Osteoblast (primary cell): ENCODE results near the gene IL3. TPM values are rescaled to one million over a fixed set of nuclear protein-coding genes. Genes with fewer than 3 reads are reported as not detected.

Experiments
- DNase-seq: peaks from one replicate; pipeline ENCODE4 v3.0.0; 2011; ENCODE audit warnings: low spot score, mixed read lengths; ENCODE audit not compliant: insufficient read length; ENCODE audit errors: missing footprints
- H2AFZ ChIP-seq: 2 replicates; pipeline ENCODE4 v1.6.0; 2011; ENCODE audit warnings: mild to moderate bottlenecking, low read length
- H3K27ac ChIP-seq: 2 replicates; pipeline ENCODE4 v1.5.1; 2011; ENCODE audit warnings: mild to moderate bottlenecking, low read depth, low read length, moderate library complexity
- H3K27me3 ChIP-seq: 2 replicates; pipeline ENCODE4 v1.6.0; 2012; ENCODE audit warnings: mild to moderate bottlenecking, control low read depth, inconsistent platforms, low read length, moderate library complexity; ENCODE audit not compliant: insufficient read depth
- H3K36me3 ChIP-seq: 2 replicates; pipeline ENCODE4 v1.5.1; 2011; ENCODE audit warnings: mild to moderate bottlenecking, low read length, control low read depth, moderate library complexity; ENCODE audit not compliant: insufficient read depth
- H3K4me1 ChIP-seq: 2 replicates; pipeline ENCODE4 v1.5.1; 2011; ENCODE audit warnings: mild to moderate bottlenecking, low read length, control low read depth, moderate library complexity; ENCODE audit not compliant: insufficient read depth
- H3K4me2 ChIP-seq: 2 replicates; pipeline ENCODE4 v1.6.0; 2011; ENCODE audit warnings: mild to moderate bottlenecking, low read length; ENCODE audit not compliant: insufficient read depth
- H3K4me3 ChIP-seq: fragments of 200-600 bp; sonication (generic); 3 replicates; pipeline ENCODE4 v1.5.1; 2012; ENCODE audit warnings: mild to moderate bottlenecking, low read length, inconsistent platforms; ENCODE audit not compliant: insufficient read depth
- H3K79me2 ChIP-seq: 2 replicates; pipeline ENCODE4 v1.6.0; 2012; ENCODE audit warnings: mild to moderate bottlenecking, low read length, control low read depth, inconsistent platforms; ENCODE audit not compliant: insufficient read depth
- H3K9me3 ChIP-seq: 2 replicates; pipeline ENCODE4 v1.5.1; 2011; ENCODE audit warnings: low read depth, low read length, control low read depth
- H4K20me1 ChIP-seq: 2 replicates; pipeline ENCODE4 v1.6.0; 2012; ENCODE audit warnings: mild to moderate bottlenecking, low read length, control low read depth; ENCODE audit not compliant: insufficient read depth
- total RNA-seq: library from RNA; depleted of rRNA; stranded (reverse); fragments of >200 nt; gene quantifications from 2 replicates; pipeline ENCODE4 v1.2.3, GENCODE V29; 2012
- TF ChIP-seq, protein P1 (sequence below): IDR thresholded peaks from 2 replicates; pipeline ENCODE4 v1.5.1; 2011; ENCODE audit warnings: mild to moderate bottlenecking, low read depth, low read length, moderate library complexity; ENCODE audit errors: extremely low read depth

IL3 gene
- total RNA-seq, 1 donor: not detected

DNA sequence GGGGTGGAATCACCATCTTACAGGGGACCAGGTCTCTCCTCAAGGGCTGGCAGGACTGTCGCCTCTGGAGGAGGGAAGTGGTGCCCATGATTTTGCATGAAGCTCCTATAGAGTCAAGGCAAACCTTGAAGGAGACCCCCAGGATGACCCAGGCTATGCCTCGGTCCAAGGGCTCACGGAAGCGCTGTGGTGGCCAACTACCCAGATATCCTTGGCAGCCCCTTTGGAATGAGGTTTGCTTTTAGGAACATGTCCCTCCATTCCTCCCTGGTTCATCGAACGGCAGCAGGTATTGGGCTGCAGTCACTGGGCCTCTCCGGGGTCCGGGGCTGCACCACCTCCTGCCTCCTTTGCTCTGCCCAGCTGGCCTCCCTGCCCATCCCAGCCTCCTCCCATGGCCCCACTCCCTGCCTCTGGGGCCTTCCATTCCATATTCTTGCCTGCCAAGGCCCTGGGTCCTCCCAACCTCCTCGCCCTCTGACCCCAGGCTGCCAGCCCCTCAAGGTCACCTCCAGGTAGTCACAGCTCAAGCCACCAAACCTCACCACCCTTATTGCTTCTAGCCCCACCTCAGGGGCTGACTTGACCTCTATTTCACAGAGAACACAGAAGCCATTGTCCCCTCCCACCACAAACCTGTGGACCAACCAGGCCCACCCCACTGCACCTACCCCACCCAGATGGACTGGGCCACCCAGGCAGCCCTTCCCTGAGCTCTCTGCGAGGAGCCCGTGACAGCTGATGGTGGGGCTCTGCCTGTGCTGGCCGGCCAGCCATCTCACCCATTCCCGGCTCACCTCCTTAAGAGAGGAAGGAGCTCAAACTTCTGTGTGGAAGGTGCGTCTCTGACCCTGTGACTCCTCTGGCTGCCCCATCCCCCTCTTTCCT lies 3.6 kb upstream of the IL3 start:
- no peaks in the 10 kb centered on the region for H3K79me2 ChIP-seq
- H3K36me3 ChIP-seq: no peaks in the 10 kb centered on the region
- no peaks in the 10 kb centered on the region for H3K9me3 ChIP-seq
- H3K4me3 ChIP-seq: no peak overlapping the region
- no peaks in the 10 kb centered on the region for H3K4me1 ChIP-seq
- no peak overlapping the region for H3K27ac ChIP-seq
- no peak overlapping the region for H2AFZ ChIP-seq
- no peak overlapping the region for H3K4me2 ChIP-seq
- H3K27me3 ChIP-seq: peaks cover 9% of the 10 kb centered on the region
- TF ChIP-seq, protein P1, sequence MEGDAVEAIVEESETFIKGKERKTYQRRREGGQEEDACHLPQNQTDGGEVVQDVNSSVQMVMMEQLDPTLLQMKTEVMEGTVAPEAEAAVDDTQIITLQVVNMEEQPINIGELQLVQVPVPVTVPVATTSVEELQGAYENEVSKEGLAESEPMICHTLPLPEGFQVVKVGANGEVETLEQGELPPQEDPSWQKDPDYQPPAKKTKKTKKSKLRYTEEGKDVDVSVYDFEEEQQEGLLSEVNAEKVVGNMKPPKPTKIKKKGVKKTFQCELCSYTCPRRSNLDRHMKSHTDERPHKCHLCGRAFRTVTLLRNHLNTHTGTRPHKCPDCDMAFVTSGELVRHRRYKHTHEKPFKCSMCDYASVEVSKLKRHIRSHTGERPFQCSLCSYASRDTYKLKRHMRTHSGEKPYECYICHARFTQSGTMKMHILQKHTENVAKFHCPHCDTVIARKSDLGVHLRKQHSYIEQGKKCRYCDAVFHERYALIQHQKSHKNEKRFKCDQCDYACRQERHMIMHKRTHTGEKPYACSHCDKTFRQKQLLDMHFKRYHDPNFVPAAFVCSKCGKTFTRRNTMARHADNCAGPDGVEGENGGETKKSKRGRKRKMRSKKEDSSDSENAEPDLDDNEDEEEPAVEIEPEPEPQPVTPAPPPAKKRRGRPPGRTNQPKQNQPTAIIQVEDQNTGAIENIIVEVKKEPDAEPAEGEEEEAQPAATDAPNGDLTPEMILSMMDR: no peak
- no peaks in the 10 kb centered on the region for H4K20me1 ChIP-seq
- peak; percentile 67 for DNase-seq

DNA sequence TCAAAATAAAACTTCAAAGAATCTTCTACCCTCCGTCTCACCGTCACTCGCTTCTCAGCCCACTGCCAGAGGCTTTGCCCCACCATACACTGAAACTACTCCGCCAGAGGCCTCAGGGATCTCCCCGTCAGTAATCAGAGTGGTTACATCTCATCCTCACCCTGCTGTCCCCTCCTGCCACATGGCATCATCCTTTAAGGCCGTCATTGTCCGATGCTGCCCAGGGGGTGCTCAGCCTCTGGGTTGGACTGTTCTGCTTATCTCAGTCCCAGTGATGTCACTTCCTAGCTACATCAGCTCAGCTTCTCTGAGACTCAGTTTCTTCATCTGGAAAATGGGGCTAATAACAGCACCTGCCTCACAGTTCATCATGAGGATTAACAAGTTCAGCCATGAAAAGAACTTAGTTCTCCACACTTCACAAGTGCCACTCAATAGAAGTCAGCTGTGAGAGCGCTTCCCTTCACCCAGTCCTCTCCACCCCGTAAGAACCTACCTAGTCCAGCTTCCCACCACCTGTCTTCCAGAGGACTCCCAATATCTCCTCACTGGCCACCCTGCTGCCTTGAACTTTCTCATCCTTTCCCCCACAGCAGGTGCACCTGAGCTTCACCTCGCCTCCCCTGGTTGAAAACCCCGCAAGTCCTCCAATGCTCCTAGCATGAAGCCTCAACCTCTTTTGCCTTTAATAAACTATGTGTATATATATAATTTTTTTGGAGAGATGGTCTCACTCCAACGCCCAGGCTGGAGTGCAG lies 2.8 kb upstream of the IL3 start:
- H2AFZ ChIP-seq: no peak overlapping the region
- H3K27me3 ChIP-seq: peaks cover 9% of the 10 kb centered on the region
- H3K4me2 ChIP-seq: no peak overlapping the region
- H3K27ac ChIP-seq: no peak overlapping the region
- H3K9me3 ChIP-seq: no peaks in the 10 kb centered on the region
- no peaks in the 10 kb centered on the region for H3K79me2 ChIP-seq
- TF ChIP-seq, protein P1: no peak
- H3K4me3 ChIP-seq: no peak overlapping the region
- no peaks in the 10 kb centered on the region for H4K20me1 ChIP-seq
- peak; percentile 60 for DNase-seq
- H3K36me3 ChIP-seq: no peaks in the 10 kb centered on the region
- no peaks in the 10 kb centered on the region for H3K4me1 ChIP-seq

DNA sequence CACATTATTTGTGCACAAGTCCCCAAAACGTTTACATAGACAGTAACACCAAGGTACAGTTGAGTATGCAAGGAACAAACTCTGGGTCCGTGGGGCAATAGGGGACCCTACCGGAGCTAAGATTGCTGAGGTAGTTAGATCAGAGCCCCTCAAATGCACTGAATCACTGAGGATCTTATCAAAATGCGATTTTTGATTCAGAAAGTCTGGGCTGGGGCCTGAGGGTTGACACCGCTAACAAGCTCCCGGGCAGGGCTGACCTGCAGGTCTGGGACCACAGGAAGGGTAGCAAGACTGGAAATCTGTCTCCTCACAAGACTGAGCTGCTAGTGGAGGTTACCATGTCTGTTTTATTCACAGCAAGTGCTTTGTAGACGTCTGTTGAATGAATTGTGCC lies 1.8 kb upstream of the IL3 start:
- TF ChIP-seq, protein P1: no peak
- Histone ChIP-seq H4K20me1 (no peaks in the 10 kb centered on the region), H3K27ac (no peak overlapping the region), H3K4me2 (no peak overlapping the region), H3K9me3 (no peaks in the 10 kb centered on the region), H2AFZ (no peak overlapping the region), H3K79me2 (no peaks in the 10 kb centered on the region), H3K4me3 (no peak overlapping the region), H3K27me3 (peaks cover 9% of the 10 kb centered on the region), H3K36me3 (no peaks in the 10 kb centered on the region), H3K4me1 (no peaks in the 10 kb centered on the region)
- DNase-seq: peak; percentile 23

DNA sequence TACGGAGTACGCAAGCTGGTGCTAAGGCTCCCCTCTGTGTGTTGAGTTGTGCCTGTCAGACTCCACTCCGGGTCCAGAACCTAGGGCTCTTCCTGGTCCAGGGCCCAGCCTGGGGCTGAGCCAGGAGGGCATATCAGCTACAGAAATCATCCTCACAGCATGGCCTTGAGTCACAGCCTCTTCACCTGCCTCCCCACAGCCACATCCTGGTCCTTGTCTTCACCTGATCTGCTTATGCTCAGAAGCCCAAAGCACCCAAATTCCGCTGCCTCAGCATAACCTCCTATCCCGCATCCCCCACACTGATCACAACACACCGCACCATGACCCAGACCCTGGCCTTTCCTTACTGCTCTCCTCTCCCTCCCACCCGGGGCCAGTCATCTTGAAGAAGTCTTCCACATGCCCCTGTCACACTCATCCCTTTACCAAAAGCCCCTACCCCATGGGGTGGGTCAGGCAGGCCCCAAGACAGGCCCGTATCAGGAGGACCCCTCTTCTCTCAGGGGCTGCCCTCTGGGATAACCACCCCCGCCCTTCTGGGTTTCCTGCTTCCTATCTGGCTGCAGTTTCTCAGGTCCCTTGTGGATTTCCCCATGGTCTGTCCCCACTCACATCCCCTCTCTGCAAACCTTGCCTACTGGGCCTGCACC lies 1.3 kb upstream of the IL3 start:
- Histone ChIP-seq H3K4me1 (no peaks in the 10 kb centered on the region), H2AFZ (no peak overlapping the region), H3K4me3 (no peak overlapping the region), H3K79me2 (no peaks in the 10 kb centered on the region), H4K20me1 (no peaks in the 10 kb centered on the region), H3K27me3 (peaks cover 9% of the 10 kb centered on the region), H3K27ac (no peak overlapping the region), H3K4me2 (no peak overlapping the region), H3K36me3 (no peaks in the 10 kb centered on the region), H3K9me3 (no peaks in the 10 kb centered on the region)
- DNase-seq: peak; percentile 48
- TF ChIP-seq, protein P1: no peak
